Left renal cortex interstitium (tissue), 4 donors: ENCODE results near the gene SORCS2. TPM values are rescaled to one million over a fixed set of nuclear protein-coding genes. Genes with fewer than 3 reads are reported as not detected.

Experiments
- DNase-seq, 4 donors: peaks; one replicate each; pipeline ENCODE4 v3.0.0-alpha.2; 2013; ENCODE audit warnings: low read depth in 4 of 4, low spot score in 2 of 4, missing footprints in 1 of 4
- polyA plus RNA-seq, 4 donors: library from polyadenylated mRNA; unstranded; fragments of 120-200 nt; gene quantifications; one replicate each; pipeline ENCODE4 v1.2.1, GENCODE V29; 2013; ENCODE audit not compliant: insufficient read length in 4 of 4

Gene SORCS2
- polyA plus RNA-seq, 4 donors: 3.7 to 11.5 (median 8.4) TPM

DNA sequence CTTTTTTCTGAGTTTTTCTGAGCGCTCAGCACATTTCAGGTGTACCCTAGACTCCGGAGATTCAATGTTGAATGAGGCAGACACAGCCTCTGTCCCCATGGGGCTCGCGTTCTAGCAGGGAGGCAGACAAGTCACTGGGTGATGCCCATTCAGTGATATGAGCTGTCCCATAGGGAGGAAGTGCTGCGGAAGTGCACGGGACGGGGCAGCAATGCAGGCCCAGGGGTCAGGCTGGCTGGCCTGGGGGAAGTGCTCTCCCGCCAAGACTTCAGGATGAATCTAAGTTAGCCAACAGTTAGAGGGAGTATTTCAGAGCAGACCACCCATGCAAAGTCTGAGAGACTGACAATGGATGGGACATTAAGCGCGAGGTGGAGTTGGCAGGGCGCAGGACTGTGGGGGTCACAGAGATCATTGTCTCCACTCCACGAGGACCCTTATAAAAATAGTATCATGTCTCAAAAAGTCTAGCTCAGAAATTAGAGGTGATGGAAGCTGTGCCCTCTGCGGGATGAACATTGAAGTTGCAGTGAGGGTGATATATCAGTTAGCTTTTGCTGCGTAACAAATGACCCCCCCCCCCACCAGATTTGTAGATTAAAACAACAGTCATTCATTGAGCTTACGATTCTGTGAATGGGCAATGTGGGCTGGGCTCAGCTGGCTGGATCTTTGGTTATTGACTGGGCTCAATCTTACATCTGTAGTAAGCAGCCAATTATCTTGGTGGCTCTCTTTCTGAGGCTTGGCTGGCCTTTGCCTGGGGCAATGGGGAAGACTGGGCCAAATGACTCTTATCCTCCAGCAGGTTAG is 226.0 kb downstream of the SORCS2 start:
- DNase-seq: no peak

DNA sequence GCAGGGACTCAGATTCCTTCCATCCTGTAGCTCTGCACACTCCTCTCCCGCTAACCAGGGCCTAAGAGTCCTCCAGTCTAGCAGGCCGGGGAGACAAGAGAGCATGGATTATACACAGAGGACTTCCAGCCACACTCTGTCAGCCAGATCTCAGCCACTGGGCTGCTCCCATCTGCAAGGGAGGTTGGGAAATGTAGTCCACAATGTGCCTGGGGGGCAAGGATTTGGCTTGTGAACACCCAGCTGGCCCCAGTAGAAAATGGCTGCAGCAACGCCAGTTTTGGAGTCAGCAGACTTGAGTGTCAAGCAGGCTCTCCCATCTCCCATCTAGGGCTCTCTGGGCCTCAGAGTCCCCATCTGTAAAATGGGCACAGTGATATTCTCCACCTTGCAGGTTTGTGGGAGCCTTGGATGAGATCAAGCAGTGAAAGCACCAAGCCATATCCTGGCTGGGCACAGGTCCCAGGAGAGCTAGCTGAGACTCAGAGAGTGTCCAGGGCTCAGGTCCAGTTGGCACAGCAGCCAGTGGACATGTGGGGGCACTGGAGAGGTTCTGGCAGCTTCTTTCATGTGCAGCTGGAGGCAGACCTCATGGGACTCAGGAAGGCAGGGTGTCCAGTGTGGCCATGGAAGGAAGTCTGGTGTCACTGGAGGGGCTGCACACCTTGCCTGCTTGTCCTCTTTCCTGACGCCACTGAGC is 227.8 kb downstream of the SORCS2 start:
- no peak for DNase-seq

DNA sequence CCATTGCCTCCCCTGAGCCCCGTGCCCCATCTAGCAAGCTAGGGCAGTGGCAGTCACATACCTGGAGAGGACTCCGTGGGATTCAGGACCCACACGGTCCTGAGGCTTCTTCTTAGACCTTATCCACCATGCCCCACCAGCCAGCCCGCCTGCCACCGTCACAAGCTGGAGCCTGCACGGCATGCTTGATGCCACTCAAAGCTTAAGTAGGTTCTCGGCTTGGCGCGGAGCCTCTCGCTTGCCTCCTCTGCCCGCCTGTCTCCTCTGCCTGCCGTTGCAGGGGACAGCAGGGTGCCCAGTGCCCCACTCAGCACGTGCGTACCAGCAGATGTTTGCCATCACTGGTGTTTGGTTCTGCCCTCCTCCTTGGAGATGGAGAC is 228.3 kb downstream of the SORCS2 start:
- no peak for DNase-seq

DNA sequence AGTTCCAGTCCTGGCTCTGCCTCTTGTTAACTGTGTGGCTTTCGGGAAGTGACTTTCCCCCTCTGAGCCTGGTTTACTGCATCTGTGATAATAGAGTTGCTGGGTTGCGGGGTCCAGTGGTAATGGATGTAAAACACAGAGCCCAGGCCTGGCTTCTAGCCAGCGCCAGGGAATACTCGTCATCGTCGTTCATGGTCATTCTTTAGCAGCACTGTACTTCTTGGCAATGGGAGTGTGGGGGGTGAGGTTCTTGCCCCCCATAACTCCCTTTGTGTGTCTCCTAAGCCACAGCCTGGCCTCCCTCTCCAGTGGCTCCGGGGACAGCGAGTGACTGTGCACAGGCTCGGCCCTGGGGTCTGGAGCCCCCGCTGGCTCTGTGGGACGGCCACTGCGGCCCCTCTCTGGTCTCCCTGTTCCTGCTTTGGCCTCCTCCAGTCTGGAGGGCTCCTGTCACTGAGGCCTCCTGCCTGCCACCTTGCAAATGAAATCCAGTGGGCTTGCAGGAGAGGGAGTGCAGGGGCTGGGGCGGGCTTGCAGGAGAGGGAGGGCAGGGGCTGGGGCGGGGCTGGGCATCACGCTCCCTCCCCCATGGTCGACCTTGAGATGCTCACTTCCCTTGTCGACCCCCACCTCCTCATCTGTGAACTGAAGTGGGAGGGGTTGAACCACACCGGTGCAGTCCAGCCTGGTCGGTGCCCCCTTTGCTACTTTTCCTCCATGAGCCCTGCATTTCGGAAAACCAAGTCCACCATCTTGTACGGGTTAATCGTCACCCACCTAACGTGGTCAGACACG is 229.2 kb downstream of the SORCS2 start:
- no peak for DNase-seq

DNA sequence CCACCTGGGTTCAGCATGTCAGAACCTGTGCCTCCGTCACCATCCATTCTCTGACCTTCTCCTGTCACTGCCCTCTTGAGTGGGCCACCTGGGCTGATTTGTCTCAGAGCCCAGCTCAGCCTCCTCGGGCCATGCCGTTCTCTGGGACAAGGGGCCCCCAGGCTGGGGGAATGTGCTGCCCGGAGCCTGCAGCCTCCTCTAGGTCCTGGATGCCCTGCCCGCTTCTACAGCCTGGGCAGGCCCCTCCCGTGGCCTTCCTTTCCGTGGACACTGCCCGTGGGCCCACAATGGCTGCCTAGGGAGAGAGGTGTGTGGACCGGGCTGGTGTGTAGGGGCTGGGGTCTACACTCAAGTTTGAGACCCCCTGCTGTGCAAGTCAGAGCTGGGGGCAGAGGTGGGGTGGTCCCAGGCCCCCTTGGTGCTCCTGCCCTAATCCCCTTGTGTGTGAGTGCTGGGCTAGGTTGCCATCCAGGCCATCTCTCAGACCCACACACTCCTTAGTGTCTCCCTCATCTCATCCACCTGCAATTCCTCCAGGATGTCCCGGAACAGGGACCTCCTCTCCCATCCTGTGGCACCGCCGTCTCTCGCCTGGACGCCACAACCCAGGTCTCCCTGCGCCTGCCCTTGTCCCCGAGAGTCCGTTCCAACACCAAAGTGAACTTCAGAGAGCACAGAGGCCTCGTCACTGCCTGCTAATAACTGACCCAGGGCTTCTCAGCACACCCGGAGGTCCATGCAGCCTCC is 230.0 kb downstream of the SORCS2 start:
- DNase-seq: no peak

DNA sequence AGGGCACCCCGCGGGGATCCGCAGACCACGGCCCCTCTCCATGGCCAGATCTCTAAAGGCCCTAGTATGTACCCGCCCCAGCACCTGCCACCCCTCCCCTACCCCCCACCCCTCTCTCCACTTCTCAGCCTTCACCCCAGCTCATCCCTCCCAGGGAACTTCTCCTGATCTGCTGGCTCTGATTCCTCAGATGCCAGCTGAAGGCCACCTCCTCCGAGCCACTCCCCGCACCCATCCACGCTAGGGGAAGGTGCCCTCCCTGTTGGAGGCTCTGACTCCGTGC is 230.5 kb downstream of the SORCS2 start:
- DNase-seq: no peak

DNA sequence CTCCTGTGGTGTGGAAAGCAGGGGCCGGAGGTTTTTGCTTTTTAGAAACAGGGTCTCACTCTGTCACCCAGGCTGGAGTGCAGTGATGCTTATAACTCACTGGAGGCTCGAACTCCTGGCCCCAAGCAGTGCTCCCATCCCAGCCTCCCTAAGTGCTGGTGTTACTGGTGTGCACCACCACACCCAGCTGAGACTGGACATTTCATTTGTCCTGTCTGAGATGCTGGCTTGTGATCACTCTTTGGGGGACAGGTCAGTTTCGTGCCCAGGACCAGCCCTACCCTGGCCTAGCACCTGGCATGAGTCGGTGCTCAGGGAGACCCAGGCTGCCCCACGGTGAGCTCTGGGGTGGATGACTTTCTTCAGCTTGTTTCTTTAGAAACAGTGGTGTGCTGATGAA is 231.1 kb downstream of the SORCS2 start:
- DNase-seq: no peak

DNA sequence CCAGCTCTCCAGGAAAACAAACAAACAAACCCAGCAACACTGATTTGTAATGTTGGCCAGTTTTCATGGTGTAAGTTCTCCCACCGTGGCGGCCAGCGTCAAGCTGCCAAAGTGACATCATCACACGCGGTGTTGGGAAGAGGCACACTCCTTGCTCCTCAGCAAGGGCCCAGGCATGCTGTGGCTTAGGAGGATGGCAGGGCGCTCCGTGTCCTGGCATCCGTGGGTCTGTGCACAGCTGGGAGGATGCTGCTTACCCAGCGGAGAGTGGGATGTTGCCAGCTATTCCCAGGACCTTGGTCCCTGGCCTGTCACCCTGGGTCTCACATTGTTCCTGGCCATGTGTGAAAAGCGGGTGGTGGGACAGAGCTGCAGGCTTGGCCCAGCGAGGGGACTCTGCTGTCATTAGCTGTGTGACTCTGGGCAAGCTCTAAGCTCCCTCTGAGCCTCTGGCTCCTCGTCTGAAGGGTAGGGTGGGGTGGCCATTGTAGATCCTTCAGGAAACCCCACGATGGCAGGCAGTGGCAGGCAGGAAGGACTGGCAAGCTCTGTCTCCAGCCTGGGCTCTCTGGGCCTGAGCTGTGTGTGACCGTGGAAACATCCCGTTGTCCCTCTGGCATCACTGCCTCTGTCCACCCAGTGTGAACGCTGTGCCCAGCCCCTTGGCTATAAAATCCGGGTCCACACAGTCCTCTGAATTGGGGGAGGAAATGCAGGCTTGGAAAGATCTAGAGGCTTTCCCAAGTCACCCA is 231.6 kb downstream of the SORCS2 start:
- no peak for DNase-seq

DNA sequence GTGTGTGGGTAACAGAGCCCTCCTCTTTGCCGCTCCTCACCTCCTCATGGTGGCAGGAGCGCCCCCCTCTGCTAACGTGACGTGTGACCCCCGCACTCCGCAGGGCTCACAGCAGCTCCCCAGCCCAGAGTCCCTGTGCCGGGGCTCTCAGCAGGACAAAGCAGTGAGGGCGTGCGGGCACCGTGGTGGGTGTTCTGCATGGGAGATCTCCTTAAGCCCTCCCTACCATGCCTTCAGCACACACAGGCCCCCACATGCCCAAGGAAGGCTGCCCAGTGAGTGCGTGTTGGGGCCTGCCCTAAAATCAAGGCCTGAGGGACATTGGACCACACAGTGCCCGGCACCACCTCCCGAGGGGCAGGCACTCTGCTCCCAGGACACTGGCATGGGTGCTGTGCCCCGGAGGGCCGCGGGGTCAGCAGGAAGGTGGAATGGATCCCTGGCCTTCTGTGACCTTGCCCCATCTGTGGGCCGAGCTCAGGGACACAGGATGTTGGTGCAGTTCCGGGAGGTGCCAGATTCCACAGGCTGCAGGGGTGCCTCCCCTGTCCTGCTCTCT is 232.3 kb downstream of the SORCS2 start:
- no peak for DNase-seq

DNA sequence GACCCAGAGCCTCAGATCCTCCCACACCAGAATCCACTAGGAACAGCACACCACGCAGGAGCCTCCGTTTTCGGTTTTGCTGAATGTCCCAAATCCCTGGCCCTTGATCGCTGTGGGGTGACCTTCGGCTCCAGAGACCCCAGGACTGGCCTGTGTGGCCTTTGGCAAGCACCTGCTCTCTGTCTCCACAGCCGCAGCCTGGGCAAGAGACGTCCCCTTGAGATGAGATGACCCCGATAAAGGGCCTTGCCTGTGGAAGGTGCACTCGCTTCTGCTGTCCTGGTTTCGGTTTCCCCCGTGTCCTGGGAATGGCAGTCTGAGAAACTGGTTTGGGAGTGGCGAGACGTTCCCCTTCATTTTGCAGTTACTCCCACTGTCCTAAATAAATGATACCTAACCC is 232.8 kb downstream of the SORCS2 start:
- DNase-seq: no peak

DNA sequence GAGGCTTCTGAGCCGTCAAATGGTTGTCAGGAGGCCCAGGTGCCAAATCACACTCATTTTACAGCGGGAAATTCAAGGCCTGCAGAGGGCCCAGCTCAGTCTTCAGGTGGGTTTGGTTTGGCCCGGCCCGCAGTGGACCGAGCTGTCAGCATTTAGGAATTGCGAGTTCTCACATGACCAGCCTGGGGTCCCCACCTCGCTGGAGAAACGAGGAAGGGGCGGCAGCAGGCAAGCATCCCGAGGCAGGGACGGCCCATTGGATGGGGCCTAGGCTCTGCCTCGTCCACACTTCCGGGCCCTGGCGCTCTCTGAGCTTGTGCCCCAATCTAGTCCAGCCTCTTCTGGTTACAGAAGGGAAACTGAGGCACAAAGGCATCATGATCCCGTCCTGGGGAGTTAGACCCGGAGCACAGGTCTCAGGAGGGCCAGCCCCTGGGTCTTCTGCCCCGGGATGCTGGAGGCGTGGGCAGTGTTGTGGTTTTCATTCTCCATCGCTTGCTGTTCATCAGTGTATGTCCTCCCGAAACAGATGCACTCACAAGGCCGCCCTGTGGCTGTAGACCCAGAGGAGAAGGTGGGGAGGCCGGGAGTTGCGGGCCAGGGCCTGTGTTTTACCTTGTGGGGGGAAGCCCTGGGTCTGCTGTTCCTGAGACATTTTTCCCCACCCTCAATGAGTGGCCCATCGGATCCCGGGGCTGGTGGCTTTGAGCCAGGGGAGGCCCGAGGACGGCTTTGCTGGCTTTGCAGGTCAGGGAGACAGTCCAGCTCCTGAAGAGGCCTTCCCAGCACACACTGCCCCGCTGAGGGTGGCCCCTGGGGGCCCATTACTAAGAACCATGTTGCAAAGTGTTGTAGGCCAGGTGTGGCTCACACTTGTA is 233.5 kb downstream of the SORCS2 start:
- DNase-seq: no peak

DNA sequence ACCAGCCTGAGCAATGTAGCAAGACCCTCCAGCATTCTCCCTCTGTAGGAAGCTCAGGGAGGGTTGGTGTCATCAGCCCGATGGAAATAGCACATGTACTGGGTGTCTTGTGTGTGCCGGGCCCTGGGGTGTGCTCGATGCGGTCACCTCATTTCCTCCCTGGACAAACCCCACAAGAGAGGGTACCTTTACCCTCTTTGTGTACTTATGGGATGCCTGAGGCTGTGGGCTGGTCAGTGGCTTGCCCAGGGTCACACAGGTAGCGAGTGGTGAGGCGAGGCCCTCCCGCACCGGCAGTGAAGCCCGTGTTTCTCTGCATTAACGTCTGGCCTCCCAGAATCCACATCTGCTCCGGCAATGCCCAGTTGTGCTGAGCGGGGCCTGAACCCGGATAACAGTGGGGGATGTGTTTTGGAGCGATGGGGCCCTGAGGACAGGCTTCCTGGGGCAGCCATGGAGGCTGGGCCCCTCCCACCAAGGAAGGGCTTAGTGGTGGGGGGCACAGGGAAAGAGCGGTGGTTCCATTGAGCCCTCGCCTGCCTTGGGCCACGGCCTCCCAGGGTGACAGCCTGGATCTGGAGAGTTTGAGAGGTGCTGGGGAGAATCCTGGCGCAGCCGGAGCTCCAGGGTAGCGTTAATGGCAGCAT is 234.3 kb downstream of the SORCS2 start:
- DNase-seq: no peak

DNA sequence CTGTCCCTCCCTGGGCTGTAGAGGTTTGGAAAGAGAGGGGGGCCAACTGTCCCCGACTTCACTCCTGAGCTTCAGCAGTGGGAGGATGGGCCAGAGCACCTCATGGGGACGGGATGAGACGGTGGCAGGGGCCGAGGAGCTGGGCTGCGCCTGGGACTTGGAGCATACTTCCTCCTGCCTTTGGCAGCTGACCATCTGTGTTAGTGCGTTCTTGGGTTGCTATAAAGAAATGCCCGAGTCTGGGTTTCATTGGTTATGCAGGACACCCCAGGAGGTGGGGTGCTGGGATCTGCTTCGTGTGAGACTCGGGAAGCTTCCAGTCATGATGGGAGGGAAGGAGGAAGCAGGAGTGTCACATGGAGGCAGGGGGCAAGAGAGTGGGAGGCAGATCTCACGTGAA is 235.0 kb downstream of the SORCS2 start:
- no peak for DNase-seq

DNA sequence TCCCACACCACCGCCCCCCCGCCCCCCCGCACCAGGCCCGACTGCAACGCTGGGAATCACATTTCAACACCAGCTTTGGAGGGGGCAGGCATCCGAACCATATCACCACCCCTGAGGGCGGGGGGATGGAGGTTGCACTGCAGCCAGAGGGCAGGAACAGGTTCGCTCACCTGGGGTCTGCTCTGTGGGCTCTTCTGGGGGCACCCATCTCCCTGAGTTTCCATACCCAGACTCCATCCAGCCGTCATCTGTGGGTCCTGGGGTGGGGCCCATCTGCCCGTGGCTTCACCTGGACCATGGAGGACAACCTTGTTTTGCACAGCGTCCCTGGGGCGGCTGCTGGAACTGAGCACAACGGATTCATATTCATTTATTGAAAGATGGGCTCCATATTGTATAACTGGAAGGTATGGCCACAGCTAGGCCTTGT is 235.5 kb downstream of the SORCS2 start:
- DNase-seq: no peak

DNA sequence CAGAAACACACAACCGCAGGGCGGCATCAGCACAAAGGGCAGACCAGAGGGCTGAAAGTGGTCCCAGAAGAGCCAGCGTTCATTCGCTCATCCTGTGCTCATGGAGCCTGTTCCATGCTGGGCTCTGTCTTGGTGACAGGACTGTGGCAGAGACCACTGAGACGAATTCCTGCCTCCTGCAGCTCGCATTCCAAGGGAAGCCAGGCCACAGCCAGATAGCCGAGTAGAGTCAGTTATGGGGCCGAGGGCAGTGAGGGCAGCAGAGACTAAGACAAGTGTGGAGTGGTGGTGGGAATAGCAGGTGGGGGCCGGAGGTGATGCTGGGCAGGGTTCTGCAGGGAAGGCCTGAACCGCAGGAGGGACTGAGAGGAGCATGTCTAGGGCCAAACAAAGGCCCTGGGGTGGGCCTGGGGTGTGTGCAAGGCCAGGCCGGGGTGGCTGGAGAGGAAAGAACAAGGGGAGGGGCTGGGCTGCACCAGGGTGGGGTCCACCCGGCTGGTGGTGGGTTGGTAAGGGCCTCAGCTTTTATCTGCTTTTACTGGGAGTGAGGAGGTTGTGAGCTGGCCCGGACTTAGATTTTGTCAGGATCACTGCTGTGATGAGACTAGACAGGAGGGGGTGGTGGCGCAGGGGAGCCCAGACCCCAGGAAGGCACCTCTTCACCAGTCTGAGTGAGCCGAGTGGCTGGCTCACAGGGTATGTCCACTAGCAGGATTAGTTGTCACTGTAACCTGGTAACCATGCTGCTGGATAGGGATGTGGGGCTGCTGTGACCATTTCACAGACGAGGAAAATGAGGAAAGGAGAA is 236.1 kb downstream of the SORCS2 start:
- no peak for DNase-seq

DNA sequence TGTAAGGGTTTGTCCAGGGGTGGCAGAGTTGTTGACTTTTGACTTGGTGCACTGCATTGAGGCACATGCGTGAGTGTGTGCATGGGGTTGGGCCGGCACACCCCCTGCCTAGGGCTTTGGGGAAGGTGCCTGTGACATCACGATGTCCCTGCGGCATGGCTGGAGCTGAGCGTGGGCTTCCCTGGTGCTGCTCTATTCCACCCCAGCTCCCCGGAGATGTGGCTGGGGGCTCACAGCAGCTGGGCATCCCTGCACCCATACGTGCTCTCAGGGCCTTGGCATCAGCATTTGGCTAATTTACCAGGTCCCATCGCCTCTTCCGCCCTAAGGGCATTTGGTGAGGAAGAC is 236.7 kb downstream of the SORCS2 start:
- no peak for DNase-seq

DNA sequence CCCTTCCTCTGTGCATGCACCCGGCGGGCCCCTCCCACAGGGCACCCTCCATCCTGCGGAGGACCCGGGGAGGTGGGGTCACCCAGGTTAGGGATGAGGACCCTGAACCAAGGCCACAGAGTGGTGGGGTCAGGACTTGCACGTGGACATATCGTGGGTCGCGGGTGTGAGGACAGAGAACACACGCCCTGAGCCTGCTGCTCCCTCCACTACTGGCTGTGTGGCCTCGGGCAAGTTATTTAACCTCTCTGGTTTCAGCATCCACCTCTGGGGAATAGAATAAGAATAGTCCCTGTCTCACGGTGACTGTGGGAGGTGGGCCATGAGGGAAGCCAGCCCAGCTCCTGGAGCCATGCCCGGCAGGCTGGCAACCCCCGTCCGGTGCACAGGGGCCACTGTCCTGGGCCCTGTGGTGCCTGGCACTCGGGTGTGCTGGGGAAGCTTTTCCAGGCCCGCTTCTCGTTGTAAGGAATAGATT is 237.3 kb downstream of the SORCS2 start:
- no peak for DNase-seq
